Posterior cingulate gyrus (tissue), 11 donors: Measurements from ENCODE around the gene DTHD1.

ENCODE experiments used
- DNase-seq, 10 donors: peaks; one replicate each; pipeline versions ENCODE4 v3.0.0 to v3.0.0-alpha.2; 2020 to 2021; ENCODE audit warnings: mixed read lengths in 3 of 10
- intact Hi-C: fragments of 100-400 bp; cut with DNase I; formaldehyde crosslinking; loops from one replicate; pipeline ENCODE4 v1.15.1; 2023

Gene DTHD1

GRCh38 chr4:36312511-36312910, 31.1 kb downstream of the DTHD1 start:
- intact Hi-C loops: no loop called here

GRCh38 chr4:36313301-36313700, 31.9 kb downstream of the DTHD1 start:
- DNase-seq: no peak
- intact Hi-C loops: no loop called here

More at GRCh38 chr4:36312511-36312910, 31.1 kb downstream of the DTHD1 start:
- DNase-seq: peak in 1 of 10 donors; percentile 68

GRCh38 chr4:36313703-36314102, 32.3 kb downstream of the DTHD1 start:
- intact Hi-C loops: no loop called here
- DNase-seq: no peak

- intact Hi-C loops: no loop called here
- DNase-seq: no peak
Measured at GRCh38 chr4:36316607-36317006, 35.2 kb downstream of the DTHD1 start.

- intact Hi-C loops: no loop called here
- no peak for DNase-seq
Measured at GRCh38 chr4:36317721-36318120, 36.3 kb downstream of the DTHD1 start.

- intact Hi-C loops: no loop called here
- no peak for DNase-seq
Measured at GRCh38 chr4:36320117-36320896, 38.9 kb downstream of the DTHD1 start.

GRCh38 chr4:36321176-36321575, 39.8 kb downstream of the DTHD1 start:
- intact Hi-C loops: no loop called here
- no peak for DNase-seq

GRCh38 chr4:36322921-36323354, 41.5 kb downstream of the DTHD1 start:
- intact Hi-C loops: no loop called here
- no peak for DNase-seq

- intact Hi-C loops: no loop called here
- no peak for DNase-seq
Measured at GRCh38 chr4:36323816-36324419, 42.5 kb downstream of the DTHD1 start.

- intact Hi-C loops: no loop called here
- DNase-seq: no peak
Measured at GRCh38 chr4:36324808-36325207, 43.4 kb downstream of the DTHD1 start.

- intact Hi-C loops: no loop called here
- no peak for DNase-seq
Measured at GRCh38 chr4:36325499-36325898, 44.1 kb downstream of the DTHD1 start.

- intact Hi-C loops: no loop called here
Measured at GRCh38 chr4:36325926-36326325, 44.5 kb downstream of the DTHD1 start.

GRCh38 chr4:36326476-36327029, 45.1 kb downstream of the DTHD1 start:
- intact Hi-C loops: no loop called here

More at GRCh38 chr4:36325926-36326325, 44.5 kb downstream of the DTHD1 start:
- DNase-seq: no peak

GRCh38 chr4:36327400-36327799, 46.0 kb downstream of the DTHD1 start:
- intact Hi-C loops: no loop called here
- no peak for DNase-seq

More at GRCh38 chr4:36326476-36327029, 45.1 kb downstream of the DTHD1 start:
- DNase-seq: no peak

- intact Hi-C loops: no loop called here
- no peak for DNase-seq
Measured at GRCh38 chr4:36328130-36328529, 46.7 kb downstream of the DTHD1 start.

GRCh38 chr4:36329228-36329627, 47.8 kb downstream of the DTHD1 start:
- DNase-seq: no peak
- intact Hi-C loops: no loop called here

- DNase-seq: no peak
- intact Hi-C loops: no loop called here
Measured at GRCh38 chr4:36330796-36331195, 49.4 kb downstream of the DTHD1 start.

- peak in 8 of 10 donors; percentile 39 to 94 (median 60) for DNase-seq
Measured at GRCh38 chr4:36332023-36332781, 50.8 kb downstream of the DTHD1 start.

GRCh38 chr4:36332782-36333131, 51.3 kb downstream of the DTHD1 start:
- intact Hi-C loops: no loop called here
- DNase-seq: no peak

More at GRCh38 chr4:36332023-36332781, 50.8 kb downstream of the DTHD1 start:
- intact Hi-C loops: no loop called here

- no peak for DNase-seq
- intact Hi-C loops: no loop called here
Measured at GRCh38 chr4:36333303-36333877, 52.0 kb downstream of the DTHD1 start.
